ENCODE data around the gene FKBP1B.

DNA sequence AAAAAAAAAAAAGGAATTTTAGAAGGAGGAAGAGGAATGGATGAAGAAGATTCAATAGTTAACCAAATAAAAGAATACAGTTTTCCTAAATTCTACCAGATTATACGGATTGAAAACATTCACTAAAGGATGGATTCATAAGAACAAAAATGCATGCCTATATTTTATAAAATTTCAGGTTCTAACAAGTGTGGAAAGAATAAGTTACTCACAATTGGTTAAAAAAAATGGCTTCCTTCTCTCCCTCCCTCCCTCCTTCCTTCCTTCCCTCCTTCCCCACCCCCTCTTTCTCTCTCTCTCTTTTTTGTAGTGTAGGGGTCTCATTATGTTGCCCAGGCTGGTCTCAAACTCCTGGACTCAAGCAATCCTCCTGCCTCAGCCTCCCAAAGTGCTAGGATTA, 36.7 kb downstream of the FKBP1B start:
- TF ChIP-seq POLR2A (IDR thresholded peaks at IDR 0.05; ENCODE audit: low read length) = no peak
- no peak for TF ChIP-seq GATA1 (IDR thresholded peaks at IDR 0.05; ENCODE audit: low read depth, low read length)
